ENCODE measurements around the gene VASP.

VASP gene

GRCh38 chr19:45564131-45564780 lies 57.0 kb downstream of the VASP start:
- no peaks in the 10 kb centered on the region for H3K9me3 ChIP-seq (ENCODE audit: insufficient read depth, low read length)
- H3K4me1 ChIP-seq (ENCODE audit: insufficient read depth, insufficient read length), result peaks cover 6% of the 10 kb centered on the region
- no peaks in the 10 kb centered on the region for H3K27me3 ChIP-seq (ENCODE audit: insufficient read depth, insufficient read length)
- peak overlapping the region; percentile 32 for H3K9ac ChIP-seq (ENCODE audit: insufficient read length, low read depth)
- peak; percentile 36 for DNase-seq (ENCODE audit: low read depth, low spot score)
- H3K4me3 ChIP-seq (ENCODE audit: insufficient read length, low read depth), result no peak overlapping the region
- no peaks in the 10 kb centered on the region for H3K36me3 ChIP-seq (ENCODE audit: insufficient read depth, insufficient read length, low read length)
- TF ChIP-seq YY1 (IDR thresholded peaks at IDR 0.05; ENCODE audit: insufficient read depth, insufficient read length), result no peak
- TF ChIP-seq ZNF274 (IDR thresholded peaks at IDR 0.05; ENCODE audit: low read depth, low read length), result no peak
- no peak for TF ChIP-seq SUZ12 (IDR thresholded peaks at IDR 0.05; ENCODE audit: extremely low read depth, insufficient read depth, insufficient read length)

GRCh38 chr19:45567609-45568008 lies 60.3 kb downstream of the VASP start:
- H3K4me1 ChIP-seq (ENCODE audit: insufficient read depth, insufficient read length), result peaks cover 6% of the 10 kb centered on the region
- no peaks in the 10 kb centered on the region for H3K27me3 ChIP-seq (ENCODE audit: insufficient read depth, insufficient read length)
- no peak overlapping the region for H3K9ac ChIP-seq (ENCODE audit: insufficient read length, low read depth)
- no peak overlapping the region for H3K4me3 ChIP-seq (ENCODE audit: insufficient read length, low read depth)
- H3K9me3 ChIP-seq (ENCODE audit: insufficient read depth, low read length), result no peaks in the 10 kb centered on the region; the same call in 1 of the 2 replicates
- peaks cover 3% of the 10 kb centered on the region for H3K36me3 ChIP-seq (ENCODE audit: insufficient read depth, insufficient read length, low read length)
- no peak for DNase-seq (ENCODE audit: low read depth, low spot score)
- no peak for TF ChIP-seq YY1 (IDR thresholded peaks at IDR 0.05; ENCODE audit: insufficient read depth, insufficient read length)
- no peak for TF ChIP-seq ZNF274 (IDR thresholded peaks at IDR 0.05; ENCODE audit: low read depth, low read length)

- DNase-seq (ENCODE audit: low read depth, low spot score), result no peak
- H3K9me3 ChIP-seq (ENCODE audit: insufficient read depth, low read length), result no peaks in the 10 kb centered on the region; the same call in 1 of the 2 replicates
- H3K27me3 ChIP-seq (ENCODE audit: insufficient read depth, insufficient read length), result no peaks in the 10 kb centered on the region
- peaks cover 6% of the 10 kb centered on the region for H3K4me1 ChIP-seq (ENCODE audit: insufficient read depth, insufficient read length)
- H3K9ac ChIP-seq (ENCODE audit: insufficient read length, low read depth), result no peak overlapping the region
- peaks cover 3% of the 10 kb centered on the region for H3K36me3 ChIP-seq (ENCODE audit: insufficient read depth, insufficient read length, low read length)
- H3K4me3 ChIP-seq (ENCODE audit: insufficient read length, low read depth), result no peak overlapping the region
- TF ChIP-seq SUZ12 (IDR thresholded peaks at IDR 0.05; ENCODE audit: extremely low read depth, insufficient read depth, insufficient read length) (no peak), YY1 (IDR thresholded peaks at IDR 0.05; ENCODE audit: insufficient read depth, insufficient read length) (no peak), ZNF274 (IDR thresholded peaks at IDR 0.05; ENCODE audit: low read depth, low read length) (no peak)
Observed at GRCh38 chr19:45568732-45569131, 61.5 kb downstream of the VASP start.

GRCh38 chr19:45569619-45570421 lies 62.5 kb downstream of the VASP start:
- peaks cover 3% of the 10 kb centered on the region for H3K4me1 ChIP-seq (ENCODE audit: insufficient read depth, insufficient read length)
- peaks cover 3% of the 10 kb centered on the region for H3K36me3 ChIP-seq (ENCODE audit: insufficient read depth, insufficient read length, low read length)
- no peak overlapping the region for H3K4me3 ChIP-seq (ENCODE audit: insufficient read length, low read depth)
- H3K9ac ChIP-seq (ENCODE audit: insufficient read length, low read depth), result no peak overlapping the region
- no peak for DNase-seq (ENCODE audit: low read depth, low spot score)
- H3K9me3 ChIP-seq (ENCODE audit: insufficient read depth, low read length), result no peaks in the 10 kb centered on the region; the same call in 1 of the 2 replicates
- no peaks in the 10 kb centered on the region for H3K27me3 ChIP-seq (ENCODE audit: insufficient read depth, insufficient read length)
- TF ChIP-seq ZNF274 (IDR thresholded peaks at IDR 0.05; ENCODE audit: low read depth, low read length), result no peak
- no peak for TF ChIP-seq SUZ12 (IDR thresholded peaks at IDR 0.05; ENCODE audit: extremely low read depth, insufficient read depth, insufficient read length)
- no peak for TF ChIP-seq YY1 (IDR thresholded peaks at IDR 0.05; ENCODE audit: insufficient read depth, insufficient read length)

GRCh38 chr19:45571457-45572220 lies 64.4 kb downstream of the VASP start:
- no peak for TF ChIP-seq SUZ12 (IDR thresholded peaks at IDR 0.05; ENCODE audit: extremely low read depth, insufficient read depth, insufficient read length)
- no peak for TF ChIP-seq ZNF274 (IDR thresholded peaks at IDR 0.05; ENCODE audit: low read depth, low read length)
- no peak for TF ChIP-seq YY1 (IDR thresholded peaks at IDR 0.05; ENCODE audit: insufficient read depth, insufficient read length)
- Histone ChIP-seq H3K4me3 (ENCODE audit: insufficient read length, low read depth) (no peak overlapping the region), H3K9me3 (ENCODE audit: insufficient read depth, low read length) (no peaks in the 10 kb centered on the region; the same call in 1 of the 2 replicates), H3K36me3 (ENCODE audit: insufficient read depth, insufficient read length, low read length) (peaks cover 3% of the 10 kb centered on the region), H3K4me1 (ENCODE audit: insufficient read depth, insufficient read length) (peaks cover 5% of the 10 kb centered on the region), H3K9ac (ENCODE audit: insufficient read length, low read depth) (no peak overlapping the region), H3K27me3 (ENCODE audit: insufficient read depth, insufficient read length) (no peaks in the 10 kb centered on the region)
- DNase-seq (ENCODE audit: low read depth, low spot score), result no peak

- H3K4me3 ChIP-seq (ENCODE audit: insufficient read length, low read depth), result no peak overlapping the region
Observed at GRCh38 chr19:45574526-45574925, 67.2 kb downstream of the VASP start.

More at GRCh38 chr19:45574526-45574925, 67.2 kb downstream of the VASP start:
- Histone ChIP-seq H3K36me3 (ENCODE audit: insufficient read depth, insufficient read length, low read length) (peaks cover under 1% of the 10 kb centered on the region), H3K9me3 (ENCODE audit: insufficient read depth, low read length) (no peaks in the 10 kb centered on the region; the same call in 1 of the 2 replicates), H3K4me1 (ENCODE audit: insufficient read depth, insufficient read length) (peaks cover 3% of the 10 kb centered on the region), H3K9ac (ENCODE audit: insufficient read length, low read depth) (no peak overlapping the region), H3K27me3 (ENCODE audit: insufficient read depth, insufficient read length) (no peaks in the 10 kb centered on the region)
- TF ChIP-seq ZNF274 (IDR thresholded peaks at IDR 0.05; ENCODE audit: low read depth, low read length) (no peak), SUZ12 (IDR thresholded peaks at IDR 0.05; ENCODE audit: extremely low read depth, insufficient read depth, insufficient read length) (no peak), YY1 (IDR thresholded peaks at IDR 0.05; ENCODE audit: insufficient read depth, insufficient read length) (no peak)
- DNase-seq (ENCODE audit: low read depth, low spot score), result no peak

Measured in NT2/D1 (cell line).